Choroid plexus epithelial cell (primary cell): ENCODE measurements around the gene BSND.

Experiments
- DNase-seq: peaks from one replicate; pipeline ENCODE4 v3.0.0-alpha.2; 2010; ENCODE audit warnings: low read depth
- H3K4me3 ChIP-seq: 2 replicates; pipeline ENCODE4 v1.5.1; 2011; ENCODE audit warnings: low read depth, mild to moderate bottlenecking, control low read depth, low read length, moderate library complexity
- CTCF ChIP-seq: conservative IDR thresholded peaks from 2 replicates; pipeline ENCODE4 v1.5.1; 2011; ENCODE audit warnings: low read depth, mild to moderate bottlenecking, control low read depth, inconsistent platforms, low read length, moderate library complexity

Gene BSND

GRCh38 chr1:54980528-54981241 lies 18.0 kb upstream of the BSND start, which contains the start of gene TMEM61:
TMEM61 (plus strand) TSS chr1:54980628; CDS start chr1:54981066, 438 bp downstream.
- DNase-seq: no peak
- no peak for TF ChIP-seq CTCF
- H3K4me3 ChIP-seq: peak within 1 kb of the TSS; percentile 47

- DNase-seq: no peak
- H3K4me3 ChIP-seq: no peak overlapping the region
Observed at GRCh38 chr1:54981466-54981865, 17.3 kb upstream of the BSND start.

GRCh38 chr1:54982739-54983138 lies 16.0 kb upstream of the BSND start:
- TF ChIP-seq CTCF: no peak
- DNase-seq: no peak

More at GRCh38 chr1:54981466-54981865, 17.3 kb upstream of the BSND start:
- no peak for TF ChIP-seq CTCF

GRCh38 chr1:54984131-54984842 lies 14.4 kb upstream of the BSND start:
- no peak for TF ChIP-seq CTCF
- no peak for DNase-seq
- no peak overlapping the region for H3K4me3 ChIP-seq

More at GRCh38 chr1:54982739-54983138, 16.0 kb upstream of the BSND start:
- no peak overlapping the region for H3K4me3 ChIP-seq

- DNase-seq: no peak
- no peak for TF ChIP-seq CTCF
- no peak overlapping the region for H3K4me3 ChIP-seq
Observed at GRCh38 chr1:54985556-54985955, 13.2 kb upstream of the BSND start.

GRCh38 chr1:54986025-54986424 lies 12.7 kb upstream of the BSND start:
- H3K4me3 ChIP-seq: no peak overlapping the region
- TF ChIP-seq CTCF: no peak
- DNase-seq: no peak
